Measurements from ENCODE around the gene ATRIP. TPM values are rescaled to one million over a fixed set of nuclear protein-coding genes. Genes with fewer than 3 reads are reported as not detected.

Gene ATRIP
- total and polyA plus RNA-seq, 10 of the 15 experiments (the other 5 are each of a cell fraction or from before 2014, with no cell fraction given), result 1.4 to 16.0 (median 10.1) TPM

GRCh38 chr3:48440590-48440958, 6.0 kb upstream of the ATRIP start:
- peak overlapping the region; percentile 86 for H3K27ac ChIP-seq (ENCODE audit: control insufficient read depth, insufficient read depth)
- H3K36me3 ChIP-seq (ENCODE audit: control insufficient read depth in 2 of 2, insufficient read depth in 2 of 2, low read length in 1 of 2), result peaks cover 0 to 3% of the 10 kb centered on the region in 2 experiments; a peak in 3 of 4 replicates
- H3K4me3 ChIP-seq, result peak overlapping the region; percentile 89
- RAD21 ChIA-PET (ENCODE audit: unreplicated experiment), result interaction anchor here (1.3 to 3.3 kb wide), 8 partner anchors 12 to 223 kb away, joined by 3 to 20 read pairs (median 6); partner anchors contain the start of genes NME6 and PFKFB4
- CTCF ChIA-PET, result interaction anchor here (1.0 to 12.5 kb wide), 7 partner anchors 10 to 200 kb away, joined by 3 to 757 read pairs (median 11); partner anchors contain the start of genes PFKFB4 and ZNF589
- H3K4me1 ChIP-seq (ENCODE audit: control insufficient read depth, insufficient read depth, low read length), result peaks cover 19% of the 10 kb centered on the region
- in situ Hi-C loops (cut with MboI) (no loop called here), intact Hi-C loops (cut with micrococcal nuclease; ENCODE audit: unreplicated experiment) (no loop called here)
- POLR2A ChIA-PET, result interaction anchor here (1.4 to 2.6 kb wide), 9 partner anchors 8 to 252 kb away, joined by 3 to 11 read pairs (median 7); partner anchors contain the start of genes CDC25A and PFKFB4
- TF ChIP-seq MYB (IDR thresholded peaks at IDR 0.05; ENCODE audit: borderline replicate concordance, low read depth, low read length) (no peak), CBFB (IDR thresholded peaks at IDR 0.05; ENCODE audit: low read depth) (0 out of 2 replicates have a peak, but pooled peaks have one; percentile 6), LARP7 (IDR thresholded peaks at IDR 0.05) (0 out of 2 replicates have a peak, but pooled peaks have one; percentile 0)
- H2AFZ ChIP-seq (ENCODE audit: control insufficient read depth, low read depth, low read length), result no peak overlapping the region
- H3K9ac ChIP-seq (ENCODE audit: control insufficient read depth, insufficient read depth, low read length), result peak overlapping the region; percentile 96
- FAIRE-seq, result no peak
- ATAC-seq, result peak; percentile 11
- WGBS (ENCODE audit: insufficient coverage, insufficient replicate concordance, low lambda C conversion rate, missing lambda C conversion rate), result under 1% methylated on average over 21 of the region's 21 CpGs
- DNase-seq (ENCODE audit: low read depth, low spot score), result no peak
- H3K79me2 ChIP-seq (ENCODE audit: control insufficient read depth, insufficient read depth, low read length), result peaks cover 41% of the 10 kb centered on the region
- H3K4me2 ChIP-seq (ENCODE audit: control insufficient read depth, insufficient read depth), result peak overlapping the region; percentile 81
- no peaks in the 10 kb centered on the region for H3K9me3 ChIP-seq (replicated peaks; ENCODE audit: control insufficient read depth, insufficient read depth, low read length)
- H3K27me3 ChIP-seq (replicated peaks in 1 of 2; ENCODE audit: control insufficient read depth in 2 of 2, insufficient read depth in 2 of 2, low read length in 1 of 2), result no peaks in the 10 kb centered on the region
- H4K20me1 ChIP-seq (ENCODE audit: control insufficient read depth, insufficient read depth), result no peaks in the 10 kb centered on the region
- BruUV-seq (replicated peaks), result TSS peak; percentile 85
- SMC1A ChIA-PET (ENCODE audit: uncharacterized antibody, unreplicated experiment), result interaction anchor here (0.6 to 11.5 kb wide), 9 partner anchors 20 to 247 kb away, joined by 3 to 287 read pairs (median 4); a partner anchor contains a TSS

GRCh38 chr3:48441940-48442339, 4.6 kb upstream of the ATRIP start:
- in situ Hi-C loops (cut with MboI) (no loop called here), intact Hi-C loops (cut with micrococcal nuclease; ENCODE audit: unreplicated experiment) (no loop called here)
- peaks cover 0 to 3% of the 10 kb centered on the region in 2 experiments; a peak in 3 of 4 replicates for H3K36me3 ChIP-seq (ENCODE audit: control insufficient read depth in 2 of 2, insufficient read depth in 2 of 2, low read length in 1 of 2)
- H3K4me3 ChIP-seq, result peak overlapping the region; percentile 89
- 66% methylated on average over 6 of the region's 6 CpGs for WGBS (ENCODE audit: insufficient coverage, insufficient replicate concordance, low lambda C conversion rate, missing lambda C conversion rate)
- no peak for DNase-seq (ENCODE audit: low read depth, low spot score)
- ChIA-PET CTCF (interaction anchor here (0.5 to 12.5 kb wide), 4 partner anchors 33 to 112 kb away, joined by 3 to 757 read pairs (median 121); partner anchors contain the start of gene PFKFB4), SMC1A (ENCODE audit: uncharacterized antibody, unreplicated experiment) (interaction anchor here (11.5 kb wide), 1 partner anchor 40 kb away, joined by 287 read pairs; no protein-coding TSS in a partner anchor), RAD21 (ENCODE audit: unreplicated experiment) (interaction anchor here (3.3 kb wide), 1 partner anchor 115 kb away, joined by 20 read pairs; the partner anchor contains the start of gene PFKFB4), POLR2A (interaction anchor here (0.5 to 1.3 kb wide), 4 partner anchors 12 to 455 kb away, joined by 3 to 7 read pairs (median 6); no protein-coding TSS in a partner anchor)
- H3K27ac ChIP-seq (ENCODE audit: control insufficient read depth, insufficient read depth), result no peak overlapping the region
- TF ChIP-seq ZNF207 (IDR thresholded peaks at IDR 0.05; ENCODE audit: borderline replicate concordance) (no peak), EGR1 (IDR thresholded peaks at IDR 0.05; ENCODE audit: borderline replicate concordance in 1 of 2, low read depth in 2 of 2, low read length in 2 of 2) (no peak), ZNF24 (IDR thresholded peaks at IDR 0.05) (no peak), POLR2A (IDR thresholded peaks at IDR 0.05; ENCODE audit: low read depth, low read length) (0 out of 2 replicates have a peak, but pooled peaks have one; percentile 25), RFX5 (IDR thresholded peaks at IDR 0.05; ENCODE audit: low read depth, low read length) (no peak)
- H3K79me2 ChIP-seq (ENCODE audit: control insufficient read depth, insufficient read depth, low read length), result peaks cover 49% of the 10 kb centered on the region
- no peak for ATAC-seq
- no peaks in the 10 kb centered on the region for H3K9me3 ChIP-seq (replicated peaks; ENCODE audit: control insufficient read depth, insufficient read depth, low read length)
- H3K4me1 ChIP-seq (ENCODE audit: control insufficient read depth, insufficient read depth, low read length), result peaks cover 24% of the 10 kb centered on the region
- no peak overlapping the region; the same call in 1 of the 2 replicates for H3K9ac ChIP-seq (ENCODE audit: control insufficient read depth, insufficient read depth, low read length)
- FAIRE-seq, result no peak
- no peaks in the 10 kb centered on the region for H3K27me3 ChIP-seq (replicated peaks in 1 of 2; ENCODE audit: control insufficient read depth in 2 of 2, insufficient read depth in 2 of 2, low read length in 1 of 2)
- no TSS peak for BruUV-seq (replicated peaks)
- H4K20me1 ChIP-seq (ENCODE audit: control insufficient read depth, insufficient read depth), result no peaks in the 10 kb centered on the region
- peak overlapping the region; percentile 81 for H3K4me2 ChIP-seq (ENCODE audit: control insufficient read depth, insufficient read depth)
- H2AFZ ChIP-seq (ENCODE audit: control insufficient read depth, low read depth, low read length), result no peak overlapping the region

Measured in GM12878 (cell line).